Mammary epithelial cell (primary cell): ENCODE data around the gene XCR1.

Source experiments
- CTCF ChIP-seq, 2 donors: IDR thresholded peaks in 1 of 2; conservative IDR thresholded peaks in 1 of 2; 2 replicates each; pipeline ENCODE4 v1.5.1; 2011 to 2012; ENCODE audit warnings: inconsistent platforms in 2 of 2, low read length in 2 of 2, mild to moderate bottlenecking in 2 of 2, control low read depth in 1 of 2, low read depth in 1 of 2; ENCODE audit not compliant: insufficient read depth in 1 of 2; ENCODE audit errors: extremely low read depth in 1 of 2
- EZH2 ChIP-seq: IDR thresholded peaks from 2 replicates; pipeline ENCODE4 v1.6.1; 2012; ENCODE audit warnings: low read length, inconsistent platforms, borderline replicate concordance

- TF ChIP-seq CTCF (conservative IDR thresholded peaks at IDR 0.05 in 1 of 2, IDR thresholded peaks at IDR 0.05 in 1 of 2; ENCODE audit: extremely low read depth in 1 of 2, insufficient read depth in 1 of 2, low read depth in 1 of 2, low read length in 2 of 2) (no peak), EZH2 (no peak)
Observed at GRCh38 chr3:45972534-45973402, 54.5 kb downstream of the XCR1 start.
